HG02884 (cell line): ENCODE data around the gene KCNG4.

Experiments used
- ATAC-seq: cut with Tn5 transposase; IDR thresholded peaks from one replicate; pipeline ENCODE4 v1.9.1; 2021; ENCODE audit warnings: mild to moderate bottlenecking, moderate library complexity; ENCODE audit not compliant: unreplicated experiment

The KCNG4 gene

GRCh38 chr16:84239909-84240308 is at the start of gene KCNG4:
Gene KCNG4, minus strand, starts transcription at chr16:84240012. Its CDS starts 2,527 bp downstream, at chr16:84237485.
- no peak for ATAC-seq

- ATAC-seq, result no peak
Measured at GRCh38 chr16:84288902-84289301, 49.1 kb upstream of the KCNG4 start.

GRCh38 chr16:84286578-84287240 is 46.9 kb upstream of the KCNG4 start:
- ATAC-seq, result no peak

- no peak for ATAC-seq
Measured at GRCh38 chr16:84284154-84284722, 44.4 kb upstream of the KCNG4 start.

GRCh38 chr16:84283314-84284153 is 43.7 kb upstream of the KCNG4 start:
- no peak for ATAC-seq

GRCh38 chr16:84282533-84282932 is 42.7 kb upstream of the KCNG4 start:
- no peak for ATAC-seq

GRCh38 chr16:84281074-84281473 is 41.3 kb upstream of the KCNG4 start:
- ATAC-seq, result no peak

- no peak for ATAC-seq
Measured at GRCh38 chr16:84279881-84280280, 40.1 kb upstream of the KCNG4 start.

- no peak for ATAC-seq
Measured at GRCh38 chr16:84278968-84279367, 39.2 kb upstream of the KCNG4 start.

GRCh38 chr16:84278333-84278732 is 38.5 kb upstream of the KCNG4 start:
- no peak for ATAC-seq

GRCh38 chr16:84277244-84277823 is 37.5 kb upstream of the KCNG4 start:
- ATAC-seq, result no peak

- no peak for ATAC-seq
Measured at GRCh38 chr16:84275585-84276151, 35.9 kb upstream of the KCNG4 start.

- no peak for ATAC-seq
Measured at GRCh38 chr16:84274515-84274914, 34.7 kb upstream of the KCNG4 start.

- no peak for ATAC-seq
Measured at GRCh38 chr16:84272740-84273320, 33.0 kb upstream of the KCNG4 start.

- no peak for ATAC-seq
Measured at GRCh38 chr16:84271866-84272265, 32.1 kb upstream of the KCNG4 start.

GRCh38 chr16:84271037-84271436 is 31.2 kb upstream of the KCNG4 start:
- ATAC-seq, result no peak

GRCh38 chr16:84270531-84270930 is 30.7 kb upstream of the KCNG4 start:
- ATAC-seq, result no peak

- no peak for ATAC-seq
Measured at GRCh38 chr16:84270071-84270470, 30.3 kb upstream of the KCNG4 start.

GRCh38 chr16:84268291-84269040 is 28.7 kb upstream of the KCNG4 start:
- ATAC-seq, result no peak

- ATAC-seq, result no peak
Measured at GRCh38 chr16:84267380-84267779, 27.6 kb upstream of the KCNG4 start.
